Fibroblast of skin of right quadriceps (primary cell): ENCODE measurements around the gene INTS6L.
"Not testable (repeated sequence)": the region's sequence is repeated elsewhere in the genome, so short reads cannot be mapped to it uniquely, and the experiment has no call there.

Experiments
- DNase-seq: peaks from one replicate; pipeline ENCODE4 v3.0.0-alpha.2; 2013

Gene INTS6L

GRCh38 chrX:135522878-135523693, 2.6 kb downstream of the INTS6L start:
- no peak for DNase-seq

GRCh38 chrX:135528254-135528653, 7.8 kb downstream of the INTS6L start:
- no peak for DNase-seq

GRCh38 chrX:135528756-135529155, 8.3 kb downstream of the INTS6L start:
- no peak for DNase-seq

GRCh38 chrX:135530097-135530496, 9.6 kb downstream of the INTS6L start:
- DNase-seq, result no peak

- no peak for DNase-seq
Measured at GRCh38 chrX:135531813-135532212, 11.4 kb downstream of the INTS6L start.

GRCh38 chrX:135535077-135535940, 14.8 kb downstream of the INTS6L start:
- DNase-seq, result no peak

GRCh38 chrX:135536877-135537276, 16.4 kb downstream of the INTS6L start:
- DNase-seq, result no peak

- DNase-seq, result no peak
Measured at GRCh38 chrX:135541351-135541750, 20.9 kb downstream of the INTS6L start.

GRCh38 chrX:135543172-135543571, 22.7 kb downstream of the INTS6L start:
- DNase-seq, result no peak

- DNase-seq, result no peak
Measured at GRCh38 chrX:135543924-135544323, 23.5 kb downstream of the INTS6L start.

GRCh38 chrX:135544338-135544948, 24.0 kb downstream of the INTS6L start:
- no peak for DNase-seq

GRCh38 chrX:135547767-135548166, 27.3 kb downstream of the INTS6L start:
- no peak for DNase-seq

GRCh38 chrX:135549519-135549918, 29.1 kb downstream of the INTS6L start:
- no peak for DNase-seq

GRCh38 chrX:135556055-135556454, 35.6 kb downstream of the INTS6L start:
- no peak for DNase-seq

GRCh38 chrX:135557344-135557743, 36.9 kb downstream of the INTS6L start:
- DNase-seq, result no peak

- DNase-seq, result no peak
Measured at GRCh38 chrX:135572436-135572835, 52.0 kb downstream of the INTS6L start.

GRCh38 chrX:135581496-135581895, 61.0 kb downstream of the INTS6L start:
- no peak for DNase-seq

- no peak for DNase-seq
Measured at GRCh38 chrX:135585153-135585552, 64.7 kb downstream of the INTS6L start.

GRCh38 chrX:135591871-135592270, 71.4 kb downstream of the INTS6L start:
- DNase-seq, result no peak

- DNase-seq, result not testable (repeated sequence)
Measured at GRCh38 chrX:135594049-135594448, 73.6 kb downstream of the INTS6L start.

- not testable (repeated sequence) for DNase-seq
Measured at GRCh38 chrX:135594453-135594852, 74.0 kb downstream of the INTS6L start.

- no peak for DNase-seq
Measured at GRCh38 chrX:135595543-135595942, 75.1 kb downstream of the INTS6L start.

- DNase-seq, result peak; percentile 11
Measured at GRCh38 chrX:135596495-135596894, 76.0 kb downstream of the INTS6L start.

GRCh38 chrX:135605906-135606305, 85.4 kb downstream of the INTS6L start:
- no peak for DNase-seq
